Activated CD8-positive, alpha-beta memory T cell treated with anti-CD3 and anti-CD28 coated beads, Interleukin-2, amount 50 U/mL, for 48 hours (primary cell): ENCODE data around the gene PRR18.

Experiments
- DNase-seq: peaks from one replicate; pipeline ENCODE4 v3.0.0-alpha.2; 2020

Gene PRR18

GRCh38 chr6:166305562-166306117, 2.6 kb downstream of the PRR18 start:
- DNase-seq = no peak

GRCh38 chr6:166304106-166304505, 4.1 kb downstream of the PRR18 start:
- DNase-seq = no peak

- no peak for DNase-seq
Observed at GRCh38 chr6:166301611-166302529, 6.3 kb downstream of the PRR18 start.

GRCh38 chr6:166300357-166300987, 7.7 kb downstream of the PRR18 start:
- no peak for DNase-seq

GRCh38 chr6:166297606-166298005, 10.6 kb downstream of the PRR18 start:
- no peak for DNase-seq

- no peak for DNase-seq
Observed at GRCh38 chr6:166296035-166296883, 11.9 kb downstream of the PRR18 start.

GRCh38 chr6:166293731-166294584, 14.2 kb downstream of the PRR18 start:
- DNase-seq = no peak

GRCh38 chr6:166289207-166290060, 18.8 kb downstream of the PRR18 start:
- no peak for DNase-seq

- no peak for DNase-seq
Observed at GRCh38 chr6:166286839-166287271, 21.3 kb downstream of the PRR18 start.

GRCh38 chr6:166285233-166285632, 23.0 kb downstream of the PRR18 start:
- no peak for DNase-seq

GRCh38 chr6:166284640-166285039, 23.6 kb downstream of the PRR18 start:
- DNase-seq = no peak

GRCh38 chr6:166282394-166283032, 25.7 kb downstream of the PRR18 start:
- no peak for DNase-seq

GRCh38 chr6:166281104-166281503, 27.1 kb downstream of the PRR18 start:
- no peak for DNase-seq

GRCh38 chr6:166279393-166279679, 28.9 kb downstream of the PRR18 start:
- DNase-seq = no peak

- DNase-seq = no peak
Observed at GRCh38 chr6:166278579-166279392, 29.4 kb downstream of the PRR18 start.

- no peak for DNase-seq
Observed at GRCh38 chr6:166277892-166278578, 30.2 kb downstream of the PRR18 start.

- DNase-seq = no peak
Observed at GRCh38 chr6:166277018-166277417, 31.2 kb downstream of the PRR18 start.

- DNase-seq = peak; percentile 98
Observed at GRCh38 chr6:166275714-166276166, 32.5 kb downstream of the PRR18 start.
